NT2/D1 (cell line): Measurements from ENCODE around the gene CYB5B.

ENCODE experiments used
- SUZ12 ChIP-seq: IDR thresholded peaks from 2 replicates; pipeline ENCODE4 v1.6.1; 2011; ENCODE audit not compliant: insufficient read length, insufficient read depth; ENCODE audit errors: extremely low read depth
- YY1 ChIP-seq: IDR thresholded peaks from 2 replicates; pipeline ENCODE4 v1.6.1; 2011; ENCODE audit not compliant: insufficient read length, insufficient read depth
- ZNF274 ChIP-seq: IDR thresholded peaks from 2 replicates; pipeline ENCODE4 v1.6.1; 2011; ENCODE audit warnings: mild to moderate bottlenecking, low read depth, low read length

DNA sequence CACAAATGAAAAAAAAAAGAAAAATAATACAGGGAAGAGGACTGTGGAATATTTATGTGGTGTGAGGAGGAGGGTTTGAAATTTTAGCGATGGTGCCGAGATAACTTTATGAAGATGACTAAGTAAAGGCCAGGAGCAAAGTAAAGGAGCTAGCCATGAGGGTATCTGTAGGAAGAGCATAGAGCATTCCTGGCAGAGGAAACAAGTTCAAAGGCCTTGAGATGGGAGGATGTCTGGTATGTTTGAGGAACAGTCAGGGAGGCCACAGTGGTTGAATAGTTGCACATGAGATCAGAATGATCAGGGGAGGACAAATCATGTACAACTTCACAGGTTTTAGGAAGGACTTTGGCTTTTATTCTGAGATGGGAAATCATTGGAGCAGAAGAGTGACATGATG lies 4.2 kb downstream of the CYB5B start:
- TF ChIP-seq ZNF274 (no peak), SUZ12 (no peak), YY1 (no peak)
